Neural progenitor cell (in vitro differentiated cells): ENCODE measurements around the gene NRSN2. TPM values are rescaled to one million over a fixed set of nuclear protein-coding genes. Genes with fewer than 3 reads are reported as not detected.
A peak's percentile ranks its signal among the peaks of the same experiment; 100 is the strongest.

Experiments used
- DNase-seq: peaks from one replicate; pipeline ENCODE4 v3.0.0-alpha.2; 2016; ENCODE audit warnings: low spot score
- H2AFZ ChIP-seq: fragments of 200-600 bp; sonication (generic); replicated peaks from 2 replicates; pipeline ENCODE4 v1.6.1; 2016; ENCODE audit warnings: antibody characterized with exemption
- H3F3A ChIP-seq: fragments of 200-600 bp; sonication (generic); 2 replicates; pipeline ENCODE4 v1.6.1; 2016; ENCODE audit warnings: antibody characterized with exemption, low read depth
- H3K27ac ChIP-seq: fragments of 200-600 bp; sonication (generic); 2 replicates; pipeline ENCODE4 v1.5.1; 2016; ENCODE audit warnings: mild to moderate bottlenecking
- H3K27me3 ChIP-seq: fragments of 200-600 bp; sonication (generic); 2 replicates; pipeline ENCODE4 v1.6.1; 2016; ENCODE audit warnings: mild to moderate bottlenecking, moderate library complexity
- H3K36me3 ChIP-seq: fragments of 200-600 bp; sonication (generic); 2 replicates; pipeline ENCODE4 v1.5.1; 2016
- H3K4me1 ChIP-seq: fragments of 200-600 bp; sonication (generic); 2 replicates; pipeline ENCODE4 v1.6.1; 2016; ENCODE audit warnings: mixed run types
- H3K4me2 ChIP-seq: fragments of 200-600 bp; sonication (generic); 2 replicates; pipeline ENCODE4 v1.6.1; 2016
- H3K4me3 ChIP-seq: fragments of 200-600 bp; sonication (generic); 2 replicates; pipeline ENCODE4 v1.5.1; 2016
- H3K79me2 ChIP-seq: fragments of 200-600 bp; sonication (generic); 2 replicates; pipeline ENCODE4 v1.6.1; 2016; ENCODE audit warnings: low read depth
- H3K9ac ChIP-seq: fragments of 200-600 bp; sonication (generic); 2 replicates; pipeline ENCODE4 v1.6.1; 2016
- H3K9me3 ChIP-seq: fragments of 200-600 bp; sonication (generic); 2 replicates; pipeline ENCODE4 v1.5.1; 2016; ENCODE audit warnings: low read depth
- H4K20me1 ChIP-seq: fragments of 200-600 bp; sonication (generic); 2 replicates; pipeline ENCODE4 v1.6.1; 2016; ENCODE audit warnings: low read depth
- H3K27ac Mint-ChIP-seq: 3 replicates; pipeline ENCODE4 v1.8.0; 2021; ENCODE audit warnings: mixed read lengths
- H3K27me3 Mint-ChIP-seq: 2 replicates; pipeline ENCODE4 v1.8.0; 2022; ENCODE audit warnings: low read depth, mild to moderate bottlenecking, inconsistent platforms, moderate library complexity, mixed read lengths; ENCODE audit not compliant: insufficient read depth
- H3K36me3 Mint-ChIP-seq: 3 replicates; pipeline ENCODE4 v1.8.0; 2021; ENCODE audit warnings: mixed read lengths
- H3K4me1 Mint-ChIP-seq: 3 replicates; pipeline ENCODE4 v1.8.0; 2021; ENCODE audit warnings: mixed read lengths
- H3K4me3 Mint-ChIP-seq: 3 replicates; pipeline ENCODE4 v1.8.0; 2021; ENCODE audit warnings: mild to moderate bottlenecking, moderate library complexity, mixed read lengths
- H3K9me3 Mint-ChIP-seq: 3 replicates; pipeline ENCODE4 v1.8.0; 2020; ENCODE audit warnings: mixed read lengths
- EZH2 ChIP-seq: fragments of 200-600 bp; sonication (generic); IDR thresholded peaks from 2 replicates; pipeline ENCODE4 v1.6.1; 2017; ENCODE audit warnings: antibody characterized with exemption, mild to moderate bottlenecking, moderate library complexity
- EZH2phosphoT487 ChIP-seq: fragments of 200-600 bp; sonication (generic); IDR thresholded peaks from 2 replicates; pipeline ENCODE4 v1.6.1; 2017; ENCODE audit warnings: antibody characterized with exemption
- total RNA-seq: library from RNA; depleted of rRNA; stranded (reverse); fragments of >200 nt; gene quantifications from 2 replicates; pipeline ENCODE4 v1.2.3, GENCODE V29; 2015; ENCODE audit warnings: low replicate concordance
- TF ChIP-seq, protein P1 (sequence below): fragments of 200-600 bp; sonication (generic); IDR thresholded peaks from 2 replicates; pipeline ENCODE4 v1.5.1; 2017; ENCODE audit warnings: antibody characterized with exemption, mild to moderate bottlenecking

The NRSN2 gene
- total RNA-seq, 1 donor from 2014 or later, result 8.8 TPM

DNA sequence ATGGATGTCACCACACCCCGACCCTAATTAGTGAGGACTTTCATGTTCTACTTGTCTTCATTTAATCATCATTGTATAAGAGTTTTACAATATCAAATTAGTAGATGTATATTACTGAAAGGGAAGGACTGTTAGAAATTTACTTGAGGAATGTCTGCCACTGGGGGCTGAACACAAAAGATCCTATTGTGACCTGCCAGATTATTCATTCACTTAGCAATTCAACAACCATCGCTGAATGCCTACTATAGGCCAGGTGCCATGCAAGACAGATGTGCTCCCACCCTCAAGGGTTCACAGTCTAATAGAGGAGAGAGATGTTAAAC, 53.2 kb downstream of the NRSN2 start:
- no peaks in the 10 kb centered on the region for H3K79me2 ChIP-seq
- H3K4me1 ChIP-seq, result peaks cover 10% of the 10 kb centered on the region
- Mint-ChIP-seq H3K27ac (peak overlapping the region; percentile 4), H3K36me3 (no peaks in the 10 kb centered on the region), H3K4me1 (peaks cover 12% of the 10 kb centered on the region), H3K9me3 (peaks cover 7% of the 10 kb centered on the region), H3K4me3 (no peak overlapping the region), H3K27me3 (peaks cover 6% of the 10 kb centered on the region)
- no peak overlapping the region for H3K9ac ChIP-seq
- no peaks in the 10 kb centered on the region for H3K9me3 ChIP-seq
- H3K36me3 ChIP-seq, result no peaks in the 10 kb centered on the region
- no peaks in the 10 kb centered on the region for H4K20me1 ChIP-seq
- H3K27ac ChIP-seq, result no peak overlapping the region
- H3K27me3 ChIP-seq, result no peaks in the 10 kb centered on the region
- H3K4me2 ChIP-seq, result peak overlapping the region; percentile 8
- H3F3A ChIP-seq, result peaks cover 5% of the 10 kb centered on the region
- no peak for DNase-seq
- TF ChIP-seq EZH2phosphoT487, result no peak
- TF ChIP-seq EZH2, result no peak
- TF ChIP-seq, protein P1, sequence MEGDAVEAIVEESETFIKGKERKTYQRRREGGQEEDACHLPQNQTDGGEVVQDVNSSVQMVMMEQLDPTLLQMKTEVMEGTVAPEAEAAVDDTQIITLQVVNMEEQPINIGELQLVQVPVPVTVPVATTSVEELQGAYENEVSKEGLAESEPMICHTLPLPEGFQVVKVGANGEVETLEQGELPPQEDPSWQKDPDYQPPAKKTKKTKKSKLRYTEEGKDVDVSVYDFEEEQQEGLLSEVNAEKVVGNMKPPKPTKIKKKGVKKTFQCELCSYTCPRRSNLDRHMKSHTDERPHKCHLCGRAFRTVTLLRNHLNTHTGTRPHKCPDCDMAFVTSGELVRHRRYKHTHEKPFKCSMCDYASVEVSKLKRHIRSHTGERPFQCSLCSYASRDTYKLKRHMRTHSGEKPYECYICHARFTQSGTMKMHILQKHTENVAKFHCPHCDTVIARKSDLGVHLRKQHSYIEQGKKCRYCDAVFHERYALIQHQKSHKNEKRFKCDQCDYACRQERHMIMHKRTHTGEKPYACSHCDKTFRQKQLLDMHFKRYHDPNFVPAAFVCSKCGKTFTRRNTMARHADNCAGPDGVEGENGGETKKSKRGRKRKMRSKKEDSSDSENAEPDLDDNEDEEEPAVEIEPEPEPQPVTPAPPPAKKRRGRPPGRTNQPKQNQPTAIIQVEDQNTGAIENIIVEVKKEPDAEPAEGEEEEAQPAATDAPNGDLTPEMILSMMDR, result no peak
- no peak overlapping the region for H3K4me3 ChIP-seq
- peak overlapping the region; percentile 91 for H2AFZ ChIP-seq

DNA sequence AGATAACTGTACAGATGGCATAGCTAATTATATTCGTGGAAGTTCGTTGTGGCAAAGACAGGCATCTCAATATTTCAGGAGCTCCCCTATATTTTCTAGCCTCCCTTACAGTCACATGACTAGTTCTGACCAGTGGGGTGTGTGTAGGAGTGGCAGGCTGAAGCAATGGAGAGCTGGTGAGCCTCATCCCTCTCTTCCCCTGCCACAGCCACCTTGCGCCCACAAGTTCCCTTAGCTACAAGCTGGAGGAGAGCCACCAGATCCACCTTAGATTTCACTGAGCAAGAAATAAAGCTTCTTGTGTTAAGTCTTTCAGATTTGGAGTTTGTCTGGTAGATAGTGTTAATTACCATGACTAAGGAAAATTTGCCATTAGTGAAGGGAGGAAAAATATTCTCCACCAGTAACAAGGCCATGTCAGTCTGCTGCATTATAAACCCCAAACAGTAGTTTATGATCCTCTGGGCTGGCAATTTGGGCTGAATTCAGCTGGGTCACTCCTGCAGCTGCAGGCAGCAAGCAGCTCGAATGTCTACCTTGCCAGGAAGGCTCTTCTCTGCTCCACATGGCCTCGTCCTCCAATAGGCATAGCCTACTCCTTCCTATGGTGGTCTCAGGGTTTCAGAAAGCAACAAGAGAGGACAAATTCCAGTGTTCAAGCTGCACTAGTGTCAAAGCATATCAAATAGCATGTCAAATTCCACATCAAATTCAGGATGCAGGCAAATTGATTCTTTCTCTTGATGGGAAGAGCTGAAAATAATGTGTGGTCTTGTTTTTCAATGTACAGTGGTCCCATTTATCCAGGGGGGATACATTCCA, 53.8 kb downstream of the NRSN2 start:
- Mint-ChIP-seq H3K9me3 (peaks cover 7% of the 10 kb centered on the region), H3K36me3 (no peaks in the 10 kb centered on the region), H3K27ac (no peak overlapping the region), H3K4me1 (peaks cover 12% of the 10 kb centered on the region), H3K27me3 (peaks cover 6% of the 10 kb centered on the region), H3K4me3 (no peak overlapping the region)
- Histone ChIP-seq H3K9me3 (no peaks in the 10 kb centered on the region), H3K9ac (no peak overlapping the region), H3K36me3 (no peaks in the 10 kb centered on the region), H3K79me2 (no peaks in the 10 kb centered on the region), H3K27ac (no peak overlapping the region), H4K20me1 (no peaks in the 10 kb centered on the region), H3K4me1 (peaks cover 10% of the 10 kb centered on the region), H3K27me3 (no peaks in the 10 kb centered on the region), H3F3A (peaks cover 5% of the 10 kb centered on the region), H3K4me3 (no peak overlapping the region), H3K4me2 (peak overlapping the region; percentile 8), H2AFZ (peak overlapping the region; percentile 91)
- no peak for DNase-seq
- TF ChIP-seq, protein P1, result no peak
- TF ChIP-seq EZH2 (no peak), EZH2phosphoT487 (no peak)

DNA sequence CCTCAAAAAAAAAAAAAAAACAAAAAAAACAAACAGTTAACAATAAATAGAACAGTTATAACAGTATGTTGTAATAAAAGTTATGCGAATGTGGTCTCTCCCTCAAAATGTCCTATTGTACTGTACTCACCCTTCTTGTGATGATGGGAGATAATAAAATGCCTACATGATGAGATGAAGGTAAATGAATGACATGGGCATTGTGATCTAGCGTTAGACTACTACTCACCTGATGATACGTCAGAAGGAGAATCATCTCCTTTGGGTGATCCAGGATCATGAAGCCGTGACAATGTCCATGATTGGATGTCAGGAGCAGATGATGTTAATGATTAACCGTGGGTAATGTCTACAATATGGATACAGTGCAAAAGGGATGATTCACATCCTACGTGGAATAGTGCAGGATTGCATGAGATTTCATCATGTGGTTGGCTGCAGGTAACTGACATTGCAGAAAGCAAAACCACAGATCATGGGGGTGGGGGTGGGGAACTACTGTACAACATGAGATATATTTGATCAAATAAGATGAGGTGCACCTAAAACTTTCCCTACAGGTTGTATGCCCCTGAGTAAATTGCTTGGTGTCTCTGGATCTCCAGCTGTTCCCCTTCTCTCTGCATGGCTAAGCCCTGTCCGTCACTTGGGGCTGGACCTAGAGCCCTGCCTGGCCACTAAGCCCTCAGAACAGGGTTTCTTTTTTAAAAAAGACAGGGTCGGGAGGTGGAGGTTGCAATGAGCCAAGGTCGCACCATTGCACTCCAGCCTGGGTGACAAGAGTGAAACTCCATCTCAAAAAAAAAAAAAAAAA, 55.0 kb downstream of the NRSN2 start:
- no peaks in the 10 kb centered on the region for H3K27me3 ChIP-seq
- H3K27ac ChIP-seq, result no peak overlapping the region
- H2AFZ ChIP-seq, result no peak overlapping the region
- TF ChIP-seq, protein P1, result no peak
- no peak for TF ChIP-seq EZH2
- no peak for TF ChIP-seq EZH2phosphoT487
- no peak overlapping the region for H3K4me3 ChIP-seq
- no peaks in the 10 kb centered on the region for H3K9me3 ChIP-seq
- no peaks in the 10 kb centered on the region for H3K36me3 Mint-ChIP-seq
- no peak overlapping the region for H3K27ac Mint-ChIP-seq
- H4K20me1 ChIP-seq, result no peaks in the 10 kb centered on the region
- no peak overlapping the region for H3K9ac ChIP-seq
- peaks cover 7% of the 10 kb centered on the region for H3K9me3 Mint-ChIP-seq
- H3K4me2 ChIP-seq, result no peak overlapping the region
- peaks cover 10% of the 10 kb centered on the region for H3K4me1 ChIP-seq
- H3K79me2 ChIP-seq, result no peaks in the 10 kb centered on the region
- no peak overlapping the region for H3K4me3 Mint-ChIP-seq
- DNase-seq, result no peak
- no peaks in the 10 kb centered on the region for H3K36me3 ChIP-seq
- H3K27me3 Mint-ChIP-seq, result peaks cover 6% of the 10 kb centered on the region
- peaks cover 8% of the 10 kb centered on the region for H3F3A ChIP-seq
- H3K4me1 Mint-ChIP-seq, result peaks cover 14% of the 10 kb centered on the region
